ENCODE measurements around the gene RAD51B.

The RAD51B gene

GRCh38 chr14:68167383-68168087 lies 348.0 kb downstream of the RAD51B start:
- no peaks in the 10 kb centered on the region for H3K9me2 ChIP-seq (replicated peaks; ENCODE audit: insufficient read depth, low read length)
- no peak overlapping the region for H3K4me3 ChIP-seq (ENCODE audit: low read length)
- no peak overlapping the region for H3K4me2 ChIP-seq (ENCODE audit: low read depth, low read length)
- no peak overlapping the region for H2AFZ ChIP-seq (ENCODE audit: low read length)
- no peaks in the 10 kb centered on the region for H3K79me2 ChIP-seq (ENCODE audit: low read length)
- DNase-seq = no peak
- H3K9ac ChIP-seq (ENCODE audit: low read length) = no peak overlapping the region
- no peaks in the 10 kb centered on the region for H3F3A ChIP-seq (ENCODE audit: insufficient read depth, low read length)
- TF ChIP-seq EZH2phosphoT487 (IDR thresholded peaks at IDR 0.05; ENCODE audit: low read length) = no peak
- no peak for TF ChIP-seq CTCF (IDR thresholded peaks at IDR 0.05; ENCODE audit: low read length)
- no peak for TF ChIP-seq EZH2 (optimal IDR thresholded peaks at IDR 0.05; ENCODE audit: low read depth, low read length)
- H3K27ac ChIP-seq (ENCODE audit: low read length) = no peak overlapping the region
- no peaks in the 10 kb centered on the region for H3K4me1 ChIP-seq (ENCODE audit: low read length)
- no peaks in the 10 kb centered on the region for H3K27me3 ChIP-seq (replicated peaks; ENCODE audit: insufficient read depth, low read length)
- no peaks in the 10 kb centered on the region for H3K9me3 ChIP-seq (replicated peaks; ENCODE audit: insufficient read depth, low read length)
- no peaks in the 10 kb centered on the region for H3K36me3 ChIP-seq (replicated peaks; ENCODE audit: insufficient read depth, low read length)
- no peaks in the 10 kb centered on the region for H4K20me1 ChIP-seq (ENCODE audit: insufficient read depth, low read length)

GRCh38 chr14:68168460-68169109 lies 349.0 kb downstream of the RAD51B start:
- TF ChIP-seq CTCF (IDR thresholded peaks at IDR 0.05; ENCODE audit: low read length) = no peak
- TF ChIP-seq EZH2phosphoT487 (IDR thresholded peaks at IDR 0.05; ENCODE audit: low read length) = no peak
- no peak for TF ChIP-seq EZH2 (optimal IDR thresholded peaks at IDR 0.05; ENCODE audit: low read depth, low read length)
- Histone ChIP-seq H3K27me3 (replicated peaks; ENCODE audit: insufficient read depth, low read length) (no peaks in the 10 kb centered on the region), H3F3A (ENCODE audit: insufficient read depth, low read length) (no peaks in the 10 kb centered on the region), H2AFZ (ENCODE audit: low read length) (no peak overlapping the region), H3K36me3 (replicated peaks; ENCODE audit: insufficient read depth, low read length) (no peaks in the 10 kb centered on the region), H3K79me2 (ENCODE audit: low read length) (no peaks in the 10 kb centered on the region), H3K4me3 (ENCODE audit: low read length) (no peak overlapping the region), H3K4me2 (ENCODE audit: low read depth, low read length) (no peak overlapping the region), H3K9me3 (replicated peaks; ENCODE audit: insufficient read depth, low read length) (no peaks in the 10 kb centered on the region), H3K9me2 (replicated peaks; ENCODE audit: insufficient read depth, low read length) (no peaks in the 10 kb centered on the region), H4K20me1 (ENCODE audit: insufficient read depth, low read length) (no peaks in the 10 kb centered on the region), H3K27ac (ENCODE audit: low read length) (no peak overlapping the region), H3K9ac (ENCODE audit: low read length) (no peak overlapping the region), H3K4me1 (ENCODE audit: low read length) (no peaks in the 10 kb centered on the region)
- no peak for DNase-seq

- Histone ChIP-seq H3K4me2 (ENCODE audit: low read depth, low read length) (no peak overlapping the region), H3K27ac (ENCODE audit: low read length) (no peak overlapping the region), H3K27me3 (replicated peaks; ENCODE audit: insufficient read depth, low read length) (no peaks in the 10 kb centered on the region), H3K9ac (ENCODE audit: low read length) (no peak overlapping the region), H3K79me2 (ENCODE audit: low read length) (no peaks in the 10 kb centered on the region), H4K20me1 (ENCODE audit: insufficient read depth, low read length) (no peaks in the 10 kb centered on the region), H3K9me2 (replicated peaks; ENCODE audit: insufficient read depth, low read length) (no peaks in the 10 kb centered on the region), H3F3A (ENCODE audit: insufficient read depth, low read length) (no peaks in the 10 kb centered on the region), H3K4me1 (ENCODE audit: low read length) (no peaks in the 10 kb centered on the region), H3K36me3 (replicated peaks; ENCODE audit: insufficient read depth, low read length) (no peaks in the 10 kb centered on the region), H2AFZ (ENCODE audit: low read length) (no peak overlapping the region), H3K9me3 (replicated peaks; ENCODE audit: insufficient read depth, low read length) (no peaks in the 10 kb centered on the region), H3K4me3 (ENCODE audit: low read length) (no peak overlapping the region)
- no peak for TF ChIP-seq EZH2phosphoT487 (IDR thresholded peaks at IDR 0.05; ENCODE audit: low read length)
- TF ChIP-seq EZH2 (optimal IDR thresholded peaks at IDR 0.05; ENCODE audit: low read depth, low read length) = no peak
- no peak for TF ChIP-seq CTCF (IDR thresholded peaks at IDR 0.05; ENCODE audit: low read length)
- DNase-seq = no peak
These were observed 352.6 kb downstream of the RAD51B start for GRCh38 chr14:68172216-68172615.
